Fibroblast of pulmonary artery (primary cell): ENCODE results near the gene NCKAP5L.
"Not testable (repeated sequence)": the region's sequence is repeated elsewhere in the genome, so short reads cannot be mapped to it uniquely, and the experiment has no call there.

Experiments used
- DNase-seq: peaks from one replicate; pipeline ENCODE4 v3.0.0-alpha.2; 2010; ENCODE audit warnings: low read depth
- H3K4me3 ChIP-seq: replicated peaks from 2 replicates; pipeline ENCODE4 v1.5.1; 2011; ENCODE audit warnings: low read depth, mild to moderate bottlenecking, control low read depth, low read length, moderate library complexity
- TF ChIP-seq, protein P1 (sequence below): IDR thresholded peaks from 2 replicates; pipeline ENCODE4 v1.5.1; 2011; ENCODE audit warnings: mild to moderate bottlenecking, control low read depth, low read length, inconsistent platforms; ENCODE audit errors: missing control alignments

Gene NCKAP5L

DNA sequence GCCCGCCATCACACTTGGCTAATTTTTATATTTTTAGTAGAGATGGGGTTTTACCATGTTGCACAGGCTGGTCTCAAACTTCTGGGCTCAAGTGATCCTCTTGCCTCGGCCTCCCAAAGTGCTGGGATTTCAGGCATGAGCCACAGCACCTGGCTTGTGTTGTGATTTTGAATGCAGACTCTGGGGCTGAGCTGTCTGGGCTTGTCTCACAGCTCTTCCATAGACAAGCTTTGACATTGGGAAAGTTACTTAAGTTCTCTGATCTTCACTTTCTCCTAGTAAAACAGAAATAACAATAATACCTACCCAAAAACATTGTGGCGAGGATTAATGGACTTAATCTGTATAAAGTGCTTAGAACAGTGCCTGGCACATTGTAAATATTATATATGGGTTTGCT is 50.9 kb downstream of the NCKAP5L start:
- no peak for DNase-seq
- no peak overlapping the region for H3K4me3 ChIP-seq
- TF ChIP-seq, protein P1, sequence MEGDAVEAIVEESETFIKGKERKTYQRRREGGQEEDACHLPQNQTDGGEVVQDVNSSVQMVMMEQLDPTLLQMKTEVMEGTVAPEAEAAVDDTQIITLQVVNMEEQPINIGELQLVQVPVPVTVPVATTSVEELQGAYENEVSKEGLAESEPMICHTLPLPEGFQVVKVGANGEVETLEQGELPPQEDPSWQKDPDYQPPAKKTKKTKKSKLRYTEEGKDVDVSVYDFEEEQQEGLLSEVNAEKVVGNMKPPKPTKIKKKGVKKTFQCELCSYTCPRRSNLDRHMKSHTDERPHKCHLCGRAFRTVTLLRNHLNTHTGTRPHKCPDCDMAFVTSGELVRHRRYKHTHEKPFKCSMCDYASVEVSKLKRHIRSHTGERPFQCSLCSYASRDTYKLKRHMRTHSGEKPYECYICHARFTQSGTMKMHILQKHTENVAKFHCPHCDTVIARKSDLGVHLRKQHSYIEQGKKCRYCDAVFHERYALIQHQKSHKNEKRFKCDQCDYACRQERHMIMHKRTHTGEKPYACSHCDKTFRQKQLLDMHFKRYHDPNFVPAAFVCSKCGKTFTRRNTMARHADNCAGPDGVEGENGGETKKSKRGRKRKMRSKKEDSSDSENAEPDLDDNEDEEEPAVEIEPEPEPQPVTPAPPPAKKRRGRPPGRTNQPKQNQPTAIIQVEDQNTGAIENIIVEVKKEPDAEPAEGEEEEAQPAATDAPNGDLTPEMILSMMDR: no peak

GRCh38 chr12:49776858-49777257 is 51.4 kb downstream of the NCKAP5L start:
- no peak overlapping the region for H3K4me3 ChIP-seq
- no peak for DNase-seq
- TF ChIP-seq, protein P1: no peak

DNA sequence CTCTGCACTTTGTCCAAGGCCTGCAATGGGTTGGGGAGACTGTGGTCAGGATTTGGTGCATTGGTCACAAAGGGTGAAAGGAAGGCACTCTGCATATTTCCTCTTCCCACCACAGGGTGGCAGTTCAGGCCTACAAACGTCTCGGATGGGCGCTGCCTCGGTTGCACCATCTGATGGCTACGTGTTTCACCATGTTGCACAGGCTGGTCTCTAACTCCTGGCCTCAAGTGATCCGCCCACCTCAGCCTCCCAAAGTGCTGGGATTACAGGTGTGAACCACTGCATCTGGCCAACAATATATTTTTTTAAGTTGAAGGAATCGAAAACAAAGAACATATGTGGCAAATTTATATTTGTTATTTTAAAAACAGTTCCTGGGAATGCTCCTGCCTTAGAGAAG is 51.8 kb downstream of the NCKAP5L start:
- no peak overlapping the region for H3K4me3 ChIP-seq
- peak; percentile 88 for DNase-seq
- TF ChIP-seq, protein P1: peak; percentile 81

DNA sequence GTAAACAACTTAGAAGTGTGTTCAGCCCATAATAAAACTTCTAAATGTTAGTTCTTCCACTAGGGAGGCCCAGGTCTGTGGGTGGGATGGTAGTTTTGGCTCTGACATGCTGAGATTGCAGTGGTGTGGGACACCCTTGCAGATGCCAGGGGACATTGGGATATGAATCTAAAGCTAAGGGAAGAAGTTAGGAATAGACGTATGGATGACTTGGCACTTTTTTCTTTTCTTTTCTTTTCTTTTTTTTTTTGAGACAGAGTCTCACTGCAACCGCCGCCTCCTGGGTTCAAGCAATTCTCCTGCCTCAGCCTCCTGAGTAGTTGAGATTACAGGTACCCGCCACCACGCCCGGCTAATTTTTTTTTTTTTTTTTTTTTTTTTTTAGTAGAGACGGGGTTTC is 55.1 kb downstream of the NCKAP5L start:
- H3K4me3 ChIP-seq, DNase-seq: not testable (repeated sequence)

DNA sequence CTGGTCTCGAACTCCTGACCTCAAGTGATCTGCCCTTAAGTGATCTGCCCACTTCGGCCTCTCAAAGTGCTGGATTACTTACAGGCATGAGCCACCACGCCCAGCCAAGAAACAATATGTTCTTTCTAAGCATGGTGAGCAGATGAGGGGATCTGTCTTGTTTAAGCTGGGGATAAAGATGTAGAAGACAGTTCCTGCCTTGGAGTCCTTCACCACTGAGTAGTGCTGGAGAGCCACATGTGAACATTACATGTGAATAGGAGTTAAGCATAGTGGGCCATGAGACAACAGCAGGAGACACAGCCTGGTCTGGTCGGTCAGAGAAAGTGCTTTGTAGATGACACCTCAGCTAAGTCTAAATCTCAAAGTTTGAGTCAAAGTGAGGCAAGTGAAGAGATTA is 60.9 kb downstream of the NCKAP5L start:
- no peak overlapping the region for H3K4me3 ChIP-seq
- DNase-seq: no peak
- TF ChIP-seq, protein P1: no peak

DNA sequence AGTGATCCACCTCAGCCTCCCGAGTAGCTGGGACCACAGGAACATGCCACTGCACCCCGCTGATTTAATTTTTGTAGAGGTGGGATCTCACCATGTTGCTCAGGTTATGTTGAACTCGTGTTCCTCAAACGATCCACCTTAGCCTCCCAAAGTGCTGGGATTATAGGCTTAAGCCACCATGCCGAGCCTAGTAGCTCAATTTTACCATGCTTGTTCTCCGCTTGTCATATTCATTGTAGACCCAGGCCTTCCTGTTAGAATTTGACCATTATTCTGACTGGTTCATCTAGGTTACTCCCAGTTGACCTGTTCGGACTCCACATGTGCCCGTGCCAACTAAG is 62.1 kb downstream of the NCKAP5L start:
- TF ChIP-seq, protein P1: no peak
- no peak overlapping the region for H3K4me3 ChIP-seq
- DNase-seq: no peak

- no peak overlapping the region for H3K4me3 ChIP-seq
- DNase-seq: no peak
Observed at GRCh38 chr12:49764126-49764525, 64.1 kb downstream of the NCKAP5L start.

More at GRCh38 chr12:49764126-49764525, 64.1 kb downstream of the NCKAP5L start:
- TF ChIP-seq, protein P1: no peak
